BLaER1 (cell line): ENCODE measurements around the gene FAAP100.

Experiments used
- H3K27ac ChIP-seq: shearing (Covaris generic); formaldehyde crosslinking; 2 replicates; pipeline ENCODE4 v1.8.1; 2022
- H3K27me3 ChIP-seq: shearing (Covaris generic); formaldehyde crosslinking; 2 replicates; pipeline ENCODE4 v1.8.1; 2022
- H3K36me3 ChIP-seq: shearing (Covaris generic); formaldehyde crosslinking; 2 replicates; pipeline ENCODE4 v1.8.1; 2022
- H3K4me1 ChIP-seq: shearing (Covaris generic); formaldehyde crosslinking; 2 replicates; pipeline ENCODE4 v1.8.1; 2022
- H3K4me2 ChIP-seq: shearing (Covaris generic); formaldehyde crosslinking; 2 replicates; pipeline ENCODE4 v1.8.1; 2022
- H3K4me3 ChIP-seq: shearing (Covaris generic); formaldehyde crosslinking; 2 replicates; pipeline ENCODE4 v1.8.1; 2022
- H3K9ac ChIP-seq: shearing (Covaris generic); formaldehyde crosslinking; 2 replicates; pipeline ENCODE4 v1.8.1; 2022
- H3K9me3 ChIP-seq: shearing (Covaris generic); formaldehyde crosslinking; 2 replicates; pipeline ENCODE4 v1.8.1; 2022
- H4K20me1 ChIP-seq: shearing (Covaris generic); formaldehyde crosslinking; 2 replicates; pipeline ENCODE4 v1.8.1; 2022
- Cebpa-rat ChIP-seq: shearing (Covaris generic); IDR thresholded peaks from 2 replicates; pipeline ENCODE4 v1.8.1; 2022

The FAAP100 gene

DNA sequence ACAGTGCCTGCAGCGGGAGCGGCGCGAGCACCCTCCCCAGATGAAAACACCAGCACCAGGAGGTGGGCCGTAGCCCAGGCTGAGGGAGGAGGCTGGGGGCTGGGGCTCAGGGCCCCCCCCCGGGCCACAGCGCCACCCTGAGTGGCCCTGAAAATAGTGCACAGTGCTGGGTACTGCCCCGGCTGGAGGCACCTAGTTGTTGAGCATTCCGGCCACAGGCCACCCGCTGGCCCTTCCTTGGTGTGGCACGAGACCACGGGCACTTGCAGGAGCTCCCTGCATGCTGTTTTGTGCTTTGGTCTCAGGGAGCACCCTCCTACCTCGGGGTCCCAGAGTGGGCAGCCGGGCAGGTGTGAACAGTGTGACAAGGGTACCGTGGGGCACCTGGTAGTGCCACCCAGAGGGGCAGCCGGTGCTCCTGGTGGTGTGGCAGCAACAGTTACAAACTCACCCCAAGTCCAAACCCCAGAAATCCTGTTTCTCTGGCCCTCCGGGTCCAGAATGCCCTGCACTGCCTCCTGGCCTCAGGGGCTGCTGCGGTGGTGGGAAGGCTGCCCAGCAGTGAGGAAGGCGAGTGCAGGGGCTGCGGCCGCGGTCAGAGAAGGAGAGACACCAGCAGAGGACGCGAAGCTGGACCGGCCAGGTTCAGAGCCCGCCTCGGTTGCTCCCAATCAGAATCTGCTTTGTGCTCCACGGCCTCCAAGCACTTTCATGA, 12.0 kb downstream of the FAAP100 start:
- Histone ChIP-seq H3K4me2 (no peak overlapping the region), H3K27ac (no peak overlapping the region), H3K27me3 (peaks cover 18% of the 10 kb centered on the region), H3K4me3 (no peak overlapping the region), H3K36me3 (peaks cover 68% of the 10 kb centered on the region), H3K9ac (no peak overlapping the region), H4K20me1 (peaks cover 39% of the 10 kb centered on the region), H3K4me1 (peaks cover 30% of the 10 kb centered on the region), H3K9me3 (no peaks in the 10 kb centered on the region)
- no peak for TF ChIP-seq Cebpa-rat

DNA sequence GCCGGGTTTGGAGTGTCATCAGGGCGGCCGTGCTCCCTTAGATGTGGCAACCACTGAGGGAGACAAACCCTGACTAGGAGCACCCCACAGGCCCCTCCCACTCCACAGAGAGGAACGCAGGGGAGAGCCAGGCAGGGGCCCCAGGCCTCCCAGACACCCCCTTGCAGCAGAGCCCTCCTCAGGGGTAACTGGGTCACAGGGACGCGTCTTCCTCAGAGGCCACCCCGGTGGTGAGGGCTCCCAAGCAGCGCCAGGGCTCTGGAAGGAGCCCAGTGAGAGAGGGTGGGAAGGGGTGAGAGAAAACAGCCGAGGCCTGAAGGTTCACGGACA, 12.6 kb downstream of the FAAP100 start:
- Histone ChIP-seq H3K4me2 (no peak overlapping the region), H3K9ac (no peak overlapping the region), H3K36me3 (peaks cover 63% of the 10 kb centered on the region), H3K4me1 (peaks cover 36% of the 10 kb centered on the region), H3K27me3 (peaks cover 18% of the 10 kb centered on the region), H3K9me3 (no peaks in the 10 kb centered on the region), H4K20me1 (peaks cover 43% of the 10 kb centered on the region), H3K27ac (no peak overlapping the region), H3K4me3 (no peak overlapping the region)
- TF ChIP-seq Cebpa-rat = no peak

DNA sequence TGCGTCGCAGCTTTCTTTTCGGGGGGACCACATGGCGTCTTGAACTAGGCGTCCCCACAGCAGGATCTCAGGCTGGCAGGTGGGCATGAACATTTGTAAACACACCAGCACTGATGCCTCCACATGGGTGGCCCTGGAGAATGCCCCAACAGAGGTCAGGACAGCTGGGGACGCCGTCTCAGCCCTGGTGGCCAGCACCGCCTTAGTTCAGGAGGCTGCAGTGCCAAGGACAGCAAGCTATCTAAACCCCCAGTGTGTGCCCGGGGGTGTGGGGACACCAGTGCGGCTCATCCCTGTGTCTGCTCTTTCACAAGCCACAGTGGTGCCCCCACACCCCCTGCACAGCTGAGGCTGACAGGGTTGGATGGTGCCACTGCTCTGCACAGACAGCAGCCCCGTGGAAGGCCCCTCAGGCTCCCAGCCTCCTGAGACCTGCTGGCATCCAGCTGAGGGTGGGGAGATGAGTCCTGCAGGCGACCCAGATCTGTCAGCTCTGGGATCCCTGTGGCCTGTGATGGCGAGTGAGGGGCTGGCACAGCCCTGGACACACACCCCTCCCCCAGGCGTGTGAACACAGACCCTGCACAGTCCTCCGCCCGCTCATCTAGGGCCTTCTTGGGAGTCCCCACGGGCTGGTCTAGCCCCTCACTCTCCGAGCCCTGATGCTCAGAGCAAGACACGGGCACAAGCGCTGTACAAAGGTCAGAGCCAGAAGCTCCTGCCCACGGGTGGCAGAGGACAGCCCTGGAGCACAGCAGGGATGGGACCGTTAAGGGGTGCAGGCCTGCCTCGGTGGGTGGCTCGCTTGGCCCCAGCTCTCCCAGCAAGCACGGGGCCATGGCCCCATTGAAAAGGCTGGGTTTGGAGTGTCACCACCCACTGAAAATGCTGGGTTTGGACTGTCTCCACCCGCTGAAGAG, 13.2 kb downstream of the FAAP100 start:
- Histone ChIP-seq H3K4me3 (no peak overlapping the region), H3K4me2 (peak overlapping the region; percentile 63), H3K27ac (0 out of 2 replicates have a peak overlapping the region, but pooled peaks have one; percentile 44), H3K36me3 (peaks cover 56% of the 10 kb centered on the region), H3K9me3 (no peaks in the 10 kb centered on the region), H4K20me1 (peaks cover 43% of the 10 kb centered on the region), H3K27me3 (peaks cover 18% of the 10 kb centered on the region), H3K9ac (0 out of 2 replicates have a peak overlapping the region, but pooled peaks have one; percentile 10), H3K4me1 (peaks cover 42% of the 10 kb centered on the region)
- no peak for TF ChIP-seq Cebpa-rat

DNA sequence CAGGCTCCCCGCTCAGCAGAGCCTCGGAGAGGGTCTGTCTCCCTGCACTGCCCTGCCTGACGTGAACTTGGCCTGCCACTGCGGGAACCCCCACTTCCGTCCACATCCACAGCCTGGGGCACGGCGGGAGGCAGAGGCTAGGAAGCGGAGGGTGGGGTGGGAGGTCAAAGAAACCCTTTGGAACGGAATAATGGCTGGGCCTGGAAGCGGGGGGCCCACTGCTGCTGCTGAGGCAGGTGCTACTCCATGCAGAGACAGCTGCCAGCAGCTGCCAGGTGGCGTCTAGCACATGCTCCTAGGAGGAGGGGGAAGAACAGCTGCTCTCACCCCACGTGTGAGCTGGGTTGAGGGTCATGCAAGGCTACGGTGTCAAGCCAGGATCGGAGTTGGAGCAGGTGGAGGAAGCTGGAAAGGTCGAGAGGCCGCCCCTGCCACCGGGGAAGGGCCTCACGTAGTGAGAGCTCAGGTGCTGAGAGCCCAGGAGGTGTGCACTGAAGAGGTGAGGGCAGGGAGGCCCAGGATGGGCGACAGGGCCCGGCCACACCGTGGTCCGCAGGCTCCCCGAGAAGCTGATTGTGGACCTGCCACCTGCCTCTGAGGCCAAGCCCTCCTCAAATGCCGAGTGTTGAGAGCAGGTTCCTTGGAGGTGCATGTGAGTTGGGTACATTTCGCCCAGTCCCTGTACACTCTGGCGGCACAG, 14.1 kb downstream of the FAAP100 start:
- Histone ChIP-seq H3K4me2 (peak overlapping the region; percentile 63), H3K4me3 (no peak overlapping the region), H3K9ac (no peak overlapping the region), H3K4me1 (peaks cover 48% of the 10 kb centered on the region), H3K27me3 (peaks cover 18% of the 10 kb centered on the region), H3K27ac (0 out of 2 replicates have a peak overlapping the region, but pooled peaks have one; percentile 44), H4K20me1 (peaks cover 51% of the 10 kb centered on the region), H3K36me3 (peaks cover 47% of the 10 kb centered on the region), H3K9me3 (no peaks in the 10 kb centered on the region)
- TF ChIP-seq Cebpa-rat = no peak

DNA sequence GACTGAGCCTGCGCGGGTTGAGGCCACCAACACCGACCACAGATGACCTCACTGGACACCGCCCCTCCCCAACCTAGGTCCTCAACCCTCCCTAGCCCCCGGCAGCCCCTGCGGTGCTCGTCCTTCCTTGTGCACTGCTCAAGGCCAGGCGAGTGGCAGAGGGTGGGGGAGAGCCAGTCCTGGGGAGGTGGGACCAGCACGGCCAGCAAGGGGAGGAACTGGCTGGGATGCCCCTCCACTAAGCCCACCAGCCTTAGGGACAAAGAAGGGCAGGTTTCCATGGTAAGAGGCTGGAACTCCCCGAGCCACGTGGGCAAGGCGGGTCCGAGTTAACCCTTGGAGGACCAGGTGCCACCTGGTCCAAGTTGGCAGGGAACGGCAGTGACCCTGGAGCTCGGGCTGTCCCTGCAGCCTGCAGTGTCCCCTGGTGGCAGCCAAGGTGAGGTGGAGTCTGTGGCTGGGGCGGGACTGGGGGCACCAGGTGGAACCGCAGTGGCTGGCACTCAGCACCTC, 14.8 kb downstream of the FAAP100 start:
- Histone ChIP-seq H3K27ac (0 out of 2 replicates have a peak overlapping the region, but pooled peaks have one; percentile 44), H3K36me3 (peaks cover 41% of the 10 kb centered on the region), H4K20me1 (peaks cover 55% of the 10 kb centered on the region), H3K4me2 (peak overlapping the region; percentile 63), H3K9me3 (no peaks in the 10 kb centered on the region), H3K9ac (no peak overlapping the region), H3K4me1 (peaks cover 50% of the 10 kb centered on the region), H3K27me3 (peaks cover 18% of the 10 kb centered on the region), H3K4me3 (no peak overlapping the region)
- no peak for TF ChIP-seq Cebpa-rat

DNA sequence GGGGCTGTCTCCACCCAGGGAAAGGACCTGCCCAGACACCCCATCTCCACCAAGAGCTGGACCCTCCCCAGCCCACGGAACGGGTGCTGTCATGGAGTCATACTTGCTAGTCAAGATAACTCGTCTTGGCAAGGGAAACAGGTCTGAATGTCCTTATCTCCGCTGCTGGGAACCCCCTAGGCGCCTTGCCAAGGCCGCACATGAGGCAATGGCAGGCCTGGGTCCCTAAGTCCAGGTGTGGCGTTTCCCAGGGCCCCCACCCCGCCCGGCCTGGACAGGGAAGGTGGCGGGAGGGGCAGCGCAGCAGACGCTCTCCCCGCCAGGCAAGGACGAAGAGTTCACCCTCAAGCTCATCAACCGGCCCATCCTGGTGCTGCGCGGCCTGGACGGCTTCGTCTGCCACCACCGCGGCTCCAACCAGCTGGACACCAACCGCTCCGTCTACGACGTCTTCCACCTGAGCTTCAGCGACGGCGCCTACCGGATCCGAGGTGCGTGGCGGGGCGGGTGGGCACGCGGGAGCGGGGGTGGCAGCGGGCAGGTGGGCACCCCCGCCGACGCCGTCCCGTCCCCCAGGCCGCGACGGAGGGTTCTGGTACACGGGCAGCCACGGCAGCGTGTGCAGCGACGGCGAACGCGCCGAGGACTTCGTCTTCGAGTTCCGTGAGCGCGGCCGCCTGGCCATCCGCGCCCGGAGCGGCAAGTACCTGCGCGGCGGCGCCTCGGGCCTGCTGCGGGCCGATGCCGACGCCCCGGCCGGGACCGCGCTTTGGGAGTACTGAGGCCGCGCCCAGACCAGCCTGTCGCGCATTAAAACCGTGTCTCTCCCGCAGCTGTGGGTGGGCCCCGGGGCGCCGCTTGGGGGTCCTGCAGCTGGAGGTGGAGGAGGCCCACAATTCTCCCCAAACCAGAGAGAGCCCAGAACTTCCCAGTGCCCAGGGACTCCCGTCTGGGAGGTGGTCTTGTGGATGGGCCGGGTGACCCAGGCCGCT, 15.6 kb downstream of the FAAP100 start:
- TF ChIP-seq Cebpa-rat = no peak
- H3K4me2 ChIP-seq = no peak overlapping the region
- H3K9ac ChIP-seq = no peak overlapping the region
- peaks cover 36% of the 10 kb centered on the region for H3K36me3 ChIP-seq
- H3K4me3 ChIP-seq = no peak overlapping the region
- H4K20me1 ChIP-seq = peaks cover 55% of the 10 kb centered on the region
- peaks cover 18% of the 10 kb centered on the region for H3K27me3 ChIP-seq
- peaks cover 50% of the 10 kb centered on the region for H3K4me1 ChIP-seq
- no peak overlapping the region for H3K27ac ChIP-seq
- H3K9me3 ChIP-seq = 0 out of 2 replicates have a peak, but pooled peaks cover 4% of the 10 kb centered on the region

DNA sequence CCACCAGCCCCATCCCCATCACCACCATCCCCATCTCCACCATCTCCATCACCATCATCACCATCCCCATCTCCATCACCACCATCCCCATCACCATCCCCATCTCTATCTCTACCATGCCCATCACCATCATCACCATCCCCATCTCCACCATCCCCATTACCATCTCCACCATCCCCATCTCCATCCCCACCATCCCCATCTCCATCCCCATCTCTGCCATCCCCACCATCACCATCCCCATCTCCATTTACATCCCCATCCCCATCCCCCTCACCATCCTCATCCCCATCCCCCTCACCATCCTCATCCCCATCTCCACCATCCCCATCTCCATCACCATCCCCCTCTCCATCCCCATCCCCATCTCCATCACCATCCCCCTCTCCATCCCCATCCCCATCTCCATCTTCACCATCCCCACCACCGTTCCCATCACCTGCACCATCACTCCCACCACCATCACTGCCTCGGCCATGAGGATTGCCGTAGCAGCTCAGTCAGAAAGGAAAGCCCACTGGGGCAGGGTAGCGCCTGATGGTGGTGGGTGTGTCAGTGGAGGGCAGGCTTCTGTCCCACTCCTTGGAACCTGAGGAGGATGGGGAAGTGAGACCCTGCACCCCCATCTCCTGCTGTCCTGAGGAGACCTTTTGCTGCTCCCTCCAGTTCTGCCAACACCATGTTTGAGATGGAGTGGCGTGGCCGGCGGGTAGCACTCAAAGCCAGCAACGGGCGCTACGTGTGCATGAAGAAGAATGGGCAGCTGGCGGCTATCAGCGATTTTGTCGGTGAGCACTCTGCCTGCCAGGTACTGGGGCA, 16.5 kb downstream of the FAAP100 start:
- Histone ChIP-seq H3K9ac (no peak overlapping the region), H3K36me3 (peaks cover 27% of the 10 kb centered on the region), H3K4me3 (no peak overlapping the region), H3K27me3 (peaks cover 18% of the 10 kb centered on the region), H3K27ac (no peak overlapping the region), H4K20me1 (peaks cover 55% of the 10 kb centered on the region), H3K9me3 (0 out of 2 replicates have a peak, but pooled peaks cover 7% of the 10 kb centered on the region), H3K4me1 (peaks cover 52% of the 10 kb centered on the region), H3K4me2 (no peak overlapping the region)
- TF ChIP-seq Cebpa-rat = no peak

DNA sequence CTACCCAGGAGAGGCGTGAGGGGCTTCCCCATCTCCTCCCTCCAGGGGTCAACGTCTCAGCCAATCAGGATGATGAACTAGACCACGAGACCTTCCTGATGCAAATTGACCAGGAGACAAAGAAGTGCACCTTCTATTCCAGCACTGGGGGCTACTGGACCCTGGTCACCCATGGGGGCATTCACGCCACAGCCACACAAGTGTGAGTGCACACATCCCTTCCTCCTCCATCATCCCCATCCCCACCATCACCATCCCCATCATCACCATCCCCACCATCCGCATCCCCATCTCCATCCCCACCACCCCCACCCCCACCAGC, 17.2 kb downstream of the FAAP100 start:
- Histone ChIP-seq H3K4me3 (no peak overlapping the region), H3K27ac (peak overlapping the region; percentile 64), H3K27me3 (peaks cover 23% of the 10 kb centered on the region), H3K4me2 (peak overlapping the region; percentile 80), H4K20me1 (peaks cover 55% of the 10 kb centered on the region), H3K9me3 (0 out of 2 replicates have a peak, but pooled peaks cover 7% of the 10 kb centered on the region), H3K36me3 (peaks cover 20% of the 10 kb centered on the region), H3K9ac (peak overlapping the region; percentile 53), H3K4me1 (peaks cover 59% of the 10 kb centered on the region)
- no peak for TF ChIP-seq Cebpa-rat
